GM18526 (cell line): Measurements from ENCODE around the gene MAP3K5.

ENCODE experiments used
- POLR2A ChIP-seq: IDR thresholded peaks from 3 replicates; pipeline ENCODE4 v1.6.1; 2011; ENCODE audit not compliant: insufficient read length; ENCODE audit errors: extremely low read depth

MAP3K5 gene

DNA sequence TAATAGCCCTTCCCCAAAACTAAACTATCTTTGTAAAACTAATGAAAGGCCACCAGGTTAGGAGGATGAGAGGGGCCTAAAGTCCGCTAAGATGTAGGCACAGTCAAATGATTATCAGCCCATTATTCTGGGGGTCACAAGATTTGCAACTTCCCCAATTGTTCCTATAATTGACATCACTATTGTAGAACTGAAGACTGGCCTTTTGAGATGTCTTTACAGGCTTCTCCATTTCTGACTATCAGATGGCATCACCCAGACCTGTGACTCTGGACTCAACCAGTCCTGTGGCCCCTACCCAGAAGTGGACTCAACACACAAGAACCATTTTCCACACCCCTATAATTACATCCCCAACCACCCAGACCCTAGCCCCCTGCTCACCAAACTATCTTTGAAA lies 180.5 kb downstream of the MAP3K5 start:
- no peak for TF ChIP-seq POLR2A

GRCh38 chr6:136611133-136611532 lies 181.1 kb downstream of the MAP3K5 start:
- no peak for TF ChIP-seq POLR2A

GRCh38 chr6:136609873-136610706 lies 182.2 kb downstream of the MAP3K5 start:
- no peak for TF ChIP-seq POLR2A

DNA sequence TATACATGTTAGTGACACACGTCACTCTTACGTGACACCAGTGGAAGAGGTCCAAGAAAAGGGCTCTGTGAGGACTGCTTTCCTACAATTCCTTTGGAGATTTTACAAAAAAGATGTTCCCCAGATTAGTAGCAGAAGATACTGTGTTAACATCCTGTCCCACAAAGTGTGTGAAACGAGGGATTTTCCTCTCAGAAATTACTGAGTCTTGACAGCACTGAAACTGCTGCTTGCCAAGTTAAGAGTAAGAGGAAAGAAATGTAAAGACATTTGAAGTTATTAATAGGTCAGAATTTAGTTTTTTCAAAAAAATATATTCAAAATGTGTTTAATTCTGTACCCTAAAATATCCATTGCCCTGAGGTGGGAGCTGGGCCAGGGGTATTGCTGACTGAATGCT lies 183.3 kb downstream of the MAP3K5 start:
- TF ChIP-seq POLR2A = no peak

DNA sequence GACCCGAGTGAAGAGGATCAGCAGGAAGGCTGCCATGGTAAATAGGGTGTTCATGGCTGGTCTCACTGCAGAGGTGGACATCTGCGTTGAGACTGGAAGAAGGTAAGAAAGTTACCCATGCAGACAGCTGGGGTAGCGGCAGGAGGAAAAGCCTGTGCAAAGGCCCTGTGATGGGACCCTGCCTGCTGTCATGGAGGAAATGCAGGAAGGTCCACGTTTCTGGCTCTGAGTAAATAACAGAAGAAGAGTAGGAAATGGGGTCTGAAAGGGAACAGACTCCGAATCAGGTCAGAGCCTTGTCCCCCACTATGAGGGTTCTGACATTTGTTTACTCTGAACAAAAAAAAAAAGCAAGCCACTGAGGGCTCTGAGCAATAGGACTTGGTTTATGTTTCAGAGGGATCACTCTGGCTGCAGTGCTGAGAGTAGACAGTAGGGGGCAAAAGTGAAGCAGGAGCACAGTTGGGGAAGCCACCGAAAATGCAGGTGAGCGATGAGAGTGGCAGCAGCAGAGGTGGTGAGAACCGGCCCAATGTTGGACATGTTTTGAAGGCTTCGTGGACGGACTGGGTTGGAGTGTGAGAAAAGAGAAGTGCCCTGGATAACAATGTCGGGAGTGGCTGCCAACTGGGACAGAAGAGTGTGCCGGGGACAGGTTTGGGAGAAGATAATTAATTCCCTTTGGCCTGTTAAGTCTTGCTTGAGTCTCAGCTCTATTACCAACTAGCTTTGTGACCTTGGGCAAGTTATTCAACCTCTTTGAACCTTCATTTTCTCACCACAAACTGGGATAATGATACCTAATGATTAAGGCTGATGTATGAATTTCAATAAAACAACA lies 184.1 kb downstream of the MAP3K5 start:
- no peak for TF ChIP-seq POLR2A

DNA sequence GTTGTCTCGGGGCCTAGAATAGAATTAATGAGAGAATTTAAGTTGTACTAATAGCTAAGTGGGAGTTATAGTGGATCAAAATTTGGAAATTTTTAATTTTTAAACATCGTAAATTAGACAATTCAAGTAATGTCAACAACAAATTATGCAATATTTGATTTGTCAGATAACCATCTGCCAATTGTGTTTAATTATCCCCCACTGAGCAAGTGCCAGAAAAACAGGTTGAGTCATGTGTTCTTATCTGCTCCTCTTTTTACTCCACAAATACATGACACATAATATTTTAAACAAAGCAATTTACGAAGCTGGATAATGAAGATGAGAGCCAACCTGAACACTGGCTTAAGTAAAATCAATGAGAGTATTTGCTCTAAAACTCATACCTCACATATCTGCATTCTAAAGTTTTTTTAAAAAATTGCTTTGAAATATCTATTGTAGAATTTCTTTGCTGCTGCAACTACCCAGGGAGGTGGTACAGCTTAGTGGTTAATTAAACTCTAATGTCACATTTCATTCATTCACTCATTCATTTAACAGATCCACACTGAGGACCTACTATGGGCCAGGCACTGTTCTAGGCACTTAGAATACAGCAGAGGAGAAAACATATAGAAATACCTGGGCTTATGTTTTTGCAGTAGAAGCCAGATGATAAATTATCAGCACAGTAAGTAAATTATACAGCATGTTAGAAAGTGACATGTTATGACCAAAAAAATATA lies 184.9 kb downstream of the MAP3K5 start:
- no peak for TF ChIP-seq POLR2A

DNA sequence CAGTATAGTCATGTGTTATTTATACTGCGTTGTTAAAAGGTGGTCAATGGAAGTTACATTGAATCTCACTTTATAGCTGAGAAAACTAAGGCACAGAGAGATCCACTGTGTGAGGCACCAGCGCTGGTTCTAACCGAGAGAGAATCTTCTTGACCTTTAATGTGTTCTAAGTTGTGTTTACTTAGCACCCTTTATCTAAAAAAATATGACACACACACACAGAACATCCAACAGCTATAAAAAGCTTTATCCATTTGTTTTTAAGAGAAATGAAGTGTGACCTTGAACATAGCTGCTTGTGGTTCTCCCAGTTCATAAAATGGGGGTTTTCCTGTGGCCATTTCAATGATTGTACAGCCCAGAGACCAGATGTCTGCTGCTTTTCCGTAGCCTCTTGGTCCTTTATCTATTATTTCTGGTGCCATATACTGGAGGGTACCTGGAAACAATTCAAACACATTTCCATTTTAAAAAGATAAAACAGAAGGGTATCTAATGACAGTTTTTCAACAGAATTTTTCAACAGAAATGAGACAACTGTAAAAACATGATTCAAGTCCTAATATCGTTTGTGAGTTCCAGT lies 187.3 kb downstream of the MAP3K5 start:
- no peak for TF ChIP-seq POLR2A

- no peak for TF ChIP-seq POLR2A
Observed at GRCh38 chr6:136604328-136604825, 187.9 kb downstream of the MAP3K5 start.

DNA sequence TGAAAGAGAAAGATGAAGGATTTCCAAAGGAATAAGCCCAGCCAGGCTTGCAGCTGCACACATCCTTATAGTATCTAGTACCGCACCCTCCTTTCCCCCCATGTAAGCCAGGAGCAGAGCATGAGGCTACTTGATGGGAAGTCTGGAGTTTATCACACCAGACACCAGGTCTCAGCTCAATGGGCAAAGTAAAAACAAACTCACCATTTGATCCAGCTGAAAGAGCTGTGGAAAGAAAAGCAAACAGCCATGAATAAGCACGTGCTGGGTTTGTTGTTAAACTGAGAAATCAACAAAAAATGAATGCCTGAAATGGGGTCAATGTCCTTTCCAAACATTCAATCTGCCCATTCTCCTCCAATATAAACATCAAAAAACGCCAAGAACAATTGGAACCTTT lies 191.5 kb downstream of the MAP3K5 start:
- TF ChIP-seq POLR2A = no peak

- no peak for TF ChIP-seq POLR2A
Observed at GRCh38 chr6:136599329-136600011, 192.8 kb downstream of the MAP3K5 start.

DNA sequence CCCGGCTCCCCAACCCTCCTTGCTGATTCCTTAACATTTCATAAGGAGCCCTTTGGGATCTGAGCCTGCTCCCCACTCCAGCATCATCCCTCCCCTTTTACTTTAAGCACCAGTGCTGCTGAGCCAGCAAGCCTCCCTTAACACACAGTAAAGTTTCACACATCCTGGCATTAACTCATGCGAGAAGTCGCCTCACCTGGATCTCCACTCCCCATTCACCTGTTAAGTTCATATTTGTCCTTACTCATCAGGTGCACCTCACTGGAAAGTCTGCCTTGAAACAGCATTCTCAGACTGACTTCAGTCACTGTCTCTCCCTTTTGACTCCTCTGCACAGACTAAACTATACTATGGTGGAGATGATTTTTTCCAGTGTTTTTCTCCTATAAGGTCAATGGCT lies 194.2 kb downstream of the MAP3K5 start:
- no peak for TF ChIP-seq POLR2A

DNA sequence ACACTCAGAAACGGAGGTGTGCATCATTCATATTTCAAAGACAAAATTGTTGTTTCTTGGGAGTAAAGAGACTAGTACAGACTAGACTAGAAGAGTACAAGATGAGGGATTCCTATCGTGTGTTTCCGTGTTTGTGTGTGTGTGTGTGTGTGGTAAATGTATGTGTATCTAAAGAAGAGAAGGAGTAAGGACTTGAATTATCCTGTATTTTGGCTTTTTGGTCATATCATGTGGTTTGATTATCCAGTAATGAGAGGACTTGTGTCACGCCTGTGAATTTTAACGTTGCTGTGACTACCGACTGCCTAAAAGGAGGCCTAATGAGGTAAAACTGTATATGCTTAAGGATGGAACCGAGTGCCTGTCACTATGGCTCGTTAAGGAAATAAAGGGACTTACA lies 197.6 kb downstream of the MAP3K5 start:
- no peak for TF ChIP-seq POLR2A

DNA sequence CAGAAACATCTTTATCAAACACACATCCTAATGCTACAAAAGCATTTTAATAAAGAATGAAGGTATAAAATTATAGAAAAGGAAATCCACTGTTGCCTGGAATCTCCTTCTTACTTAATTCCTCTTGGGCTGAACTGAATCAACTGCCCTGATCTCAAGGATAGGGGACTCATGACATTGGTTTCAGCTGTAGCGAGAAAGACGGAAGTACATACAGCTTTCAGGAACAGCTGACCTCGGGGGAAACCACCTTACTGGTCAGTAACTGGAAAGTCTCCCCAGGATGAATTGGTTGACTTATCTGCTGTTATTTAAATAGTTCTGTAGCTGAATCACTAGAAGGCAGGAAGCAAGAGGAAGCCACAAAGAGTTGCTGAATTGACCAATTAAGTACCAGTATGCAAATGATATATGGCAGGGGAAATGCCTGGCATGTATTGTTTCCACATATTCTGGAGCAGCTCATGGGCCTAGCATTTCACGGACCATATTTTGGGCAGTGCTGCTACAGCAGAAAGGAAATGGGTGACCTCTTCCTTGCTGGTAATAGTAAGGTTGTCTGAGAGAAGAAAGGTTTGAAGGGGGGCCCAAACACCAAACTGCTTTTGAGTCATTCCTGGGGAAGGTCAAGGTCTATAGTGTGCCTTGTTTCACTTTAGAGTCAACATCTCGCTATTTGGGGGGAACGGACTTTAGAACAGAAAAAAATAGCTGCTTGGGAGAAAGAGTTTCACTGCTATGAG lies 198.4 kb downstream of the MAP3K5 start:
- TF ChIP-seq POLR2A = no peak
